Measurements from ENCODE around the gene CTNND2.
A peak's percentile ranks its signal among the peaks of the same experiment; 100 is the strongest.

Gene CTNND2

GRCh38 chr5:11248966-11249365 lies 655.3 kb downstream of the CTNND2 start:
- no peak for DNase-seq (ENCODE audit: low spot score)

GRCh38 chr5:11247224-11247623 lies 657.0 kb downstream of the CTNND2 start:
- no peak for DNase-seq (ENCODE audit: low spot score)

- DNase-seq (ENCODE audit: low spot score) = no peak
Observed at GRCh38 chr5:11240293-11241190, 663.7 kb downstream of the CTNND2 start.

GRCh38 chr5:11239261-11240015 lies 664.8 kb downstream of the CTNND2 start:
- DNase-seq (ENCODE audit: low spot score) = no peak

- DNase-seq (ENCODE audit: low spot score) = no peak
Observed at GRCh38 chr5:11234501-11234911, 669.7 kb downstream of the CTNND2 start.

GRCh38 chr5:11230890-11231289 lies 673.4 kb downstream of the CTNND2 start:
- DNase-seq (ENCODE audit: low spot score) = no peak

- DNase-seq (ENCODE audit: low spot score) = no peak
Observed at GRCh38 chr5:11227064-11227463, 677.2 kb downstream of the CTNND2 start.

- no peak for DNase-seq (ENCODE audit: low spot score)
Observed at GRCh38 chr5:11224436-11225187, 679.6 kb downstream of the CTNND2 start.

- DNase-seq (ENCODE audit: low spot score) = no peak
Observed at GRCh38 chr5:11222169-11222568, 682.1 kb downstream of the CTNND2 start.

- no peak for DNase-seq (ENCODE audit: low spot score)
Observed at GRCh38 chr5:11214864-11215644, 689.2 kb downstream of the CTNND2 start.

GRCh38 chr5:11212706-11213105 lies 691.5 kb downstream of the CTNND2 start:
- DNase-seq (ENCODE audit: low spot score) = no peak

- DNase-seq (ENCODE audit: low spot score) = no peak
Observed at GRCh38 chr5:11197726-11198125, 706.5 kb downstream of the CTNND2 start.

- DNase-seq (ENCODE audit: low spot score) = no peak
Observed at GRCh38 chr5:11191673-11192072, 712.6 kb downstream of the CTNND2 start.

GRCh38 chr5:11182441-11183080 lies 721.7 kb downstream of the CTNND2 start:
- peak; percentile 25 for DNase-seq (ENCODE audit: low spot score)

- no peak for DNase-seq (ENCODE audit: low spot score)
Observed at GRCh38 chr5:11181940-11182339, 722.3 kb downstream of the CTNND2 start.

GRCh38 chr5:11180890-11181289 lies 723.4 kb downstream of the CTNND2 start:
- DNase-seq (ENCODE audit: low spot score) = no peak

- DNase-seq (ENCODE audit: low spot score) = no peak
Observed at GRCh38 chr5:11177999-11178711, 726.1 kb downstream of the CTNND2 start.

GRCh38 chr5:11174591-11174990 lies 729.7 kb downstream of the CTNND2 start:
- DNase-seq (ENCODE audit: low spot score) = no peak

- DNase-seq (ENCODE audit: low spot score) = no peak
Observed at GRCh38 chr5:11172484-11172883, 731.8 kb downstream of the CTNND2 start.

GRCh38 chr5:11171236-11171635 lies 733.0 kb downstream of the CTNND2 start:
- no peak for DNase-seq (ENCODE audit: low spot score)

All from hepatic stellate cell (primary cell).